K562 (cell line): ENCODE results near the gene BNC1.

ENCODE experiments used
- RREB1 ChIP-seq: fragments of 250-450 bp; sonication (Bioruptor Pico); IDR thresholded peaks from 2 replicates; pipeline ENCODE4 v1.4.0; 2020
- XRCC5 ChIP-seq: fragments of 200-400 bp; formaldehyde crosslinking; IDR thresholded peaks from 2 replicates; pipeline ENCODE4 v1.6.1; 2017; ENCODE audit warnings: low read depth, mild to moderate bottlenecking, low read length

- TF ChIP-seq XRCC5: no peak
- no peak for TF ChIP-seq RREB1 (CRISPR knock-in tag)
These were observed 5.8 kb upstream of the BNC1 start for GRCh38 chr15:83290236-83290635.
